Astrocyte (in vitro differentiated cells and primary cell): Measurements from ENCODE around the gene LVRN. TPM values are rescaled to one million over a fixed set of nuclear protein-coding genes. Genes with fewer than 3 reads are reported as not detected.
A peak's percentile ranks its signal among the peaks of the same experiment; 100 is the strongest.

Experiments used
- DNase-seq: peaks from one replicate; pipeline ENCODE4 v3.0.0-alpha.2; 2010; ENCODE audit warnings: low read depth
- FAIRE-seq: peaks from 2 replicates; lab custom pipeline; 2011; peaks lifted over from hg19 to GRCh38; lab: Jason Lieb, UNC
- H2AFZ ChIP-seq: 2 replicates; pipeline ENCODE4 v1.6.0; 2012; ENCODE audit warnings: low read depth, low read length, inconsistent platforms
- H3K27ac ChIP-seq: 2 replicates; pipeline ENCODE4 v1.5.1; 2011; ENCODE audit warnings: low read depth, low read length, inconsistent platforms
- H3K27me3 ChIP-seq: 2 replicates; pipeline ENCODE4 v1.6.0; 2011; ENCODE audit warnings: low read length, inconsistent platforms; ENCODE audit not compliant: insufficient read depth
- H3K36me3 ChIP-seq: 2 replicates; pipeline ENCODE4 v1.5.1; 2011; ENCODE audit warnings: low read length, inconsistent platforms; ENCODE audit not compliant: insufficient read depth
- H3K4me1 ChIP-seq: 2 replicates; pipeline ENCODE4 v1.5.1; 2011; ENCODE audit warnings: low read length, inconsistent platforms; ENCODE audit not compliant: insufficient read depth
- H3K4me2 ChIP-seq: 2 replicates; pipeline ENCODE4 v1.6.0; 2012; ENCODE audit warnings: low read length, inconsistent platforms
- H3K4me3 ChIP-seq: 2 replicates; pipeline ENCODE4 v1.5.1; 2011; ENCODE audit warnings: low read depth, mild to moderate bottlenecking, low read length, inconsistent platforms; ENCODE audit not compliant: insufficient read depth
- H3K79me2 ChIP-seq: 2 replicates; pipeline ENCODE4 v1.6.0; 2012; ENCODE audit warnings: mild to moderate bottlenecking, low read length, inconsistent platforms; ENCODE audit not compliant: insufficient read depth
- H3K9ac ChIP-seq: 2 replicates; pipeline ENCODE4 v1.6.0; 2012; ENCODE audit warnings: mild to moderate bottlenecking, low read length, inconsistent platforms
- H3K9me3 ChIP-seq: 2 replicates; pipeline ENCODE4 v1.5.1; 2012; ENCODE audit warnings: low read depth, mild to moderate bottlenecking, low read length, inconsistent platforms; ENCODE audit not compliant: insufficient read depth
- H4K20me1 ChIP-seq: 2 replicates; pipeline ENCODE4 v1.6.0; 2012; ENCODE audit warnings: low read length, inconsistent platforms; ENCODE audit not compliant: insufficient read depth
- H3K27ac Mint-ChIP-seq: one replicate; pipeline ENCODE4 v1.8.0; 2021; ENCODE audit warnings: mild to moderate bottlenecking, mixed read lengths; ENCODE audit not compliant: unreplicated experiment
- H3K27me3 Mint-ChIP-seq: one replicate; pipeline ENCODE4 v1.8.0; 2021; ENCODE audit warnings: low read depth, mixed read lengths; ENCODE audit not compliant: unreplicated experiment
- H3K36me3 Mint-ChIP-seq: one replicate; pipeline ENCODE4 v1.8.0; 2021; ENCODE audit warnings: low read depth, mixed read lengths; ENCODE audit not compliant: unreplicated experiment
- H3K4me1 Mint-ChIP-seq: one replicate; pipeline ENCODE4 v1.8.0; 2021; ENCODE audit warnings: low read depth, mixed read lengths; ENCODE audit not compliant: unreplicated experiment
- H3K4me3 Mint-ChIP-seq: one replicate; pipeline ENCODE4 v1.8.0; 2021; ENCODE audit warnings: mild to moderate bottlenecking, moderate library complexity, mixed read lengths; ENCODE audit not compliant: unreplicated experiment
- H3K9me3 Mint-ChIP-seq: one replicate; pipeline ENCODE4 v1.8.0; 2021; ENCODE audit warnings: mild to moderate bottlenecking, mixed read lengths; ENCODE audit not compliant: unreplicated experiment
- EZH2 ChIP-seq: IDR thresholded peaks from 2 replicates; pipeline ENCODE4 v1.6.1; 2012; ENCODE audit warnings: mild to moderate bottlenecking, low read length, inconsistent platforms; ENCODE audit not compliant: insufficient read depth
- total RNA-seq: library from RNA; stranded (reverse); gene quantifications from 2 replicates; pipeline ENCODE4 v1.2.1, GENCODE V29; 2021
- TF ChIP-seq, protein P1 (sequence below): IDR thresholded peaks from 2 replicates; pipeline ENCODE4 v1.5.1; 2011; ENCODE audit warnings: low read depth, mild to moderate bottlenecking, inconsistent platforms, low read length, moderate library complexity; ENCODE audit not compliant: insufficient read depth

Gene LVRN
- total RNA-seq, 1 donor from 2014 or later, result 0.64 TPM

DNA sequence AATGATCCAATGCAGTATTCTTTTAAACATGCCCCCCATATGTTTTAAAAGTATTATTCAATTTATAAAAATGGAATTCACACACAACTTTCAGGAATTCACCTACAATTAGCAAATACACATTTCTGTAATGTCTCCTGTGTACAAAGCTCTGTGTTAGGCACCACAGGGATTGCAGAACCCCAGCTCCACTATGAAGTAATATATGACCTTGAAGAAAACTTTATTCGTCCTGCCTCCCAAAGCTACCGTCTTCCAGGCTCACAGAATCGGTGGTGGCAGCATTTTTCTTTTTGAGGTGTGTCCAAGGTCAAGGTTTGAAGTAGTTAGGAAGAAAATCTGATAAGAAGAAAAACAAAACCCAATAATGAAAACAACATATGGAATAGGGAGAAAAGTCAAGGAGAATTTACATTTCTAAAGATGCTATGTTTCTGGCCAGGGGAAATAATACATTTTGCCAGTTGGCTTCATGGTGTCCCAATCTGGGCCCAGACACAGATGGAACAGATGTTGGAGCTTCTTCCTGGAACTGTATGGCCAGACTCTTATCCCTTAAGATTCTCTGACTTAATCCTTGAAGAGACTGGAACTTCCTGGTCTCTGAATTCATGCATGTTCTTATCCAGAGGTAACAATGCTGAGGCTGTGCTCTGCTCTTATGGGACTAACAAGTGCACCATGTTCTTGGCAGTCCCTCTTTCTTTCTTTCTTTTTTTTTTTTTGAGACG lies 22.0 kb upstream of the LVRN start:
- H3K9ac ChIP-seq, result no peak overlapping the region
- Mint-ChIP-seq H3K9me3 (peaks cover 8% of the 10 kb centered on the region), H3K27ac (no peak overlapping the region), H3K4me1 (peaks cover 8% of the 10 kb centered on the region), H3K4me3 (no peak overlapping the region), H3K27me3 (no peaks in the 10 kb centered on the region), H3K36me3 (no peaks in the 10 kb centered on the region)
- TF ChIP-seq, protein P1, sequence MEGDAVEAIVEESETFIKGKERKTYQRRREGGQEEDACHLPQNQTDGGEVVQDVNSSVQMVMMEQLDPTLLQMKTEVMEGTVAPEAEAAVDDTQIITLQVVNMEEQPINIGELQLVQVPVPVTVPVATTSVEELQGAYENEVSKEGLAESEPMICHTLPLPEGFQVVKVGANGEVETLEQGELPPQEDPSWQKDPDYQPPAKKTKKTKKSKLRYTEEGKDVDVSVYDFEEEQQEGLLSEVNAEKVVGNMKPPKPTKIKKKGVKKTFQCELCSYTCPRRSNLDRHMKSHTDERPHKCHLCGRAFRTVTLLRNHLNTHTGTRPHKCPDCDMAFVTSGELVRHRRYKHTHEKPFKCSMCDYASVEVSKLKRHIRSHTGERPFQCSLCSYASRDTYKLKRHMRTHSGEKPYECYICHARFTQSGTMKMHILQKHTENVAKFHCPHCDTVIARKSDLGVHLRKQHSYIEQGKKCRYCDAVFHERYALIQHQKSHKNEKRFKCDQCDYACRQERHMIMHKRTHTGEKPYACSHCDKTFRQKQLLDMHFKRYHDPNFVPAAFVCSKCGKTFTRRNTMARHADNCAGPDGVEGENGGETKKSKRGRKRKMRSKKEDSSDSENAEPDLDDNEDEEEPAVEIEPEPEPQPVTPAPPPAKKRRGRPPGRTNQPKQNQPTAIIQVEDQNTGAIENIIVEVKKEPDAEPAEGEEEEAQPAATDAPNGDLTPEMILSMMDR, result no peak
- TF ChIP-seq EZH2, result no peak
- H3K36me3 ChIP-seq, result no peaks in the 10 kb centered on the region
- no peak for FAIRE-seq
- H3K27ac ChIP-seq, result no peak overlapping the region
- H3K27me3 ChIP-seq, result no peaks in the 10 kb centered on the region
- no peak overlapping the region for H3K4me2 ChIP-seq
- no peaks in the 10 kb centered on the region for H4K20me1 ChIP-seq
- H3K4me1 ChIP-seq, result no peaks in the 10 kb centered on the region
- no peak overlapping the region for H2AFZ ChIP-seq
- H3K4me3 ChIP-seq, result no peak overlapping the region
- DNase-seq, result no peak
- no peaks in the 10 kb centered on the region for H3K79me2 ChIP-seq
- H3K9me3 ChIP-seq, result no peaks in the 10 kb centered on the region

DNA sequence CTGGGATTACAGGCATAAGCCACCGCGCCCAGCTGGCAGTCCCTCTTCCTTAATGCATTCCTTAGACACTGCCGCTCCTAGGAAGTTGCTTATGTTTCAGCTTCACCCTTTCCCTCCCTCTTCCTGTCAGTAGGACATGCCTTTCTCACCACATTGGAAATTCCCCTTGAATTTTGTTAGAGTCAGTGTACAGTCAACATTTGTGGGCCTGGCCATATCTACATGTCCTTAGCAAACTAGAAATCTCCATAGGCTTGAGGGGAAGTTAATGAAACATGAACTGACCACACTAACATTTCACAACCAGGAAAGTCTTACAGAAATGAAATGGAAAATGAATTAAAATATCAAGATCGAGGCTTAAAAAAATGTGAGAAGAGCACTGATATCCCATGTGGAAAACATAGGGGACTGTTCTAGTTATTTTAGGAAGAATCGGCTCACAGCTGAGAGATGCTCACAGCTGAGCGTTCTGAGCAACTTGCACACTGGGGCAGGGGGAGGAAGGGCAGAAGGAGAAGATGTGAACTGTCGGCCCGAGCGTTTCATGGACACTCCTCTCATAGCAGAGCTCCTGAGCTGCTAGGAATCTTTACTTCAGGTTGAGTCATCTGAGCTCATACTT lies 21.1 kb upstream of the LVRN start:
- H3K27ac ChIP-seq, result peak overlapping the region; percentile 77
- peak overlapping the region; percentile 65 for H3K9ac ChIP-seq
- H3K4me1 ChIP-seq, result no peaks in the 10 kb centered on the region
- Mint-ChIP-seq H3K4me3 (no peak overlapping the region), H3K4me1 (peaks cover 8% of the 10 kb centered on the region), H3K9me3 (peaks cover 8% of the 10 kb centered on the region), H3K36me3 (no peaks in the 10 kb centered on the region), H3K27ac (peak overlapping the region; percentile 79), H3K27me3 (no peaks in the 10 kb centered on the region)
- FAIRE-seq (peak; percentile 37), DNase-seq (peak; percentile 94)
- H3K27me3 ChIP-seq, result no peaks in the 10 kb centered on the region
- no peaks in the 10 kb centered on the region for H3K36me3 ChIP-seq
- no peaks in the 10 kb centered on the region for H4K20me1 ChIP-seq
- peak overlapping the region; percentile 12 for H3K4me3 ChIP-seq
- no peaks in the 10 kb centered on the region for H3K79me2 ChIP-seq
- no peaks in the 10 kb centered on the region for H3K9me3 ChIP-seq
- TF ChIP-seq, protein P1, result no peak
- no peak for TF ChIP-seq EZH2
- peak overlapping the region; percentile 70 for H3K4me2 ChIP-seq
- H2AFZ ChIP-seq, result peak overlapping the region; percentile 12

DNA sequence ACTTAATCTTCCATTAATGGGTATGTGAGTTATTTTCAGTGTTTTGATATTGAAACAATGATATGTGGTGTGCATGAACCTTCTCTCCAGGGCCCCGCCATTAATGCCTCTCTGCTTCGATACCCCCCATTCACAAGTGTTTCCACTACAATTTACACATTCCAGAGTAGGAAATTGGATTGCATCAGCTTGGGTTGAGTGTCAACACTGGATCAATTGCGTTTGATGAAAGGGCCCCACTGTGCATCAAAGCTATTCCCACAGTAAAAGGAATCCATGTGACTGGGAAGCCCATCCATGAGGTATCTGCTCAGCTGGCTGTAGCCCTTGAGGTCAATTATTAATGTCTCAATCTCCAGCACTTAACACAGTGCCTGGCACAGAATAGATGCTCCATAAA lies 17.8 kb upstream of the LVRN start:
- H3K27me3 Mint-ChIP-seq, result no peaks in the 10 kb centered on the region
- no peaks in the 10 kb centered on the region for H3K27me3 ChIP-seq
- H3K36me3 Mint-ChIP-seq, result no peaks in the 10 kb centered on the region
- H3K27ac Mint-ChIP-seq, result no peak overlapping the region
- no peak for FAIRE-seq
- no peak overlapping the region for H3K4me3 ChIP-seq
- H3K9ac ChIP-seq, result no peak overlapping the region
- no peaks in the 10 kb centered on the region for H3K79me2 ChIP-seq
- H3K9me3 ChIP-seq, result no peaks in the 10 kb centered on the region
- H3K27ac ChIP-seq, result no peak overlapping the region
- no peak for DNase-seq
- no peak overlapping the region for H2AFZ ChIP-seq
- H3K4me1 ChIP-seq, result no peaks in the 10 kb centered on the region
- H3K4me2 ChIP-seq, result no peak overlapping the region
- no peaks in the 10 kb centered on the region for H3K36me3 ChIP-seq
- peaks cover 8% of the 10 kb centered on the region for H3K9me3 Mint-ChIP-seq
- H3K4me1 Mint-ChIP-seq, result peaks cover 9% of the 10 kb centered on the region
- no peak overlapping the region for H3K4me3 Mint-ChIP-seq
- H4K20me1 ChIP-seq, result no peaks in the 10 kb centered on the region
- no peak for TF ChIP-seq EZH2
- TF ChIP-seq, protein P1, result no peak
